NCI-H2196 treated with DMSO at 0.1 percent for 48 hours (cell line): ENCODE data around the gene ANKFN1.

Source experiments
- DNase-seq: peaks from one replicate; lab custom pipeline; 2025; ENCODE audit not compliant: unreplicated experiment; lab: John Stamatoyannopoulos, UW

ANKFN1 gene

DNA sequence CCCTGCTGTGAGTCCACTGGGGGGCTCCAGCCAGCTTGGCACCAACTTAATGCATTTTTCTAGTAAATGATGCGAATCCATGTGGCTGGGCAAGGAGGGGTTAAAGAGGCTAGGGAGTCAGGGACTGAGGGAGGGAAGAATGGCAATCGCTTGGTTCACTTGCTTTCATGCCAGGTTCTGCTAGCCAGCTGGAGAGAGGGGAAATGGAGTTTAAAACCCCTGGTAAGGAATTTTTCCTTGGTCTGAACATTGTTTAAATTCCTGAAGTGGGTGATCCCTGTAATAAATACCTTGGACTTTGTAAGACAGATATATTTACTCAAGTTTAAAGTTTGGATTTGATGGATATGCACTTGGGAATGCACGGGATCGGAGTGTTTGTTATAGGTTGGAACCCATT lies 22.8 kb downstream of the ANKFN1 start:
- DNase-seq, result no peak

DNA sequence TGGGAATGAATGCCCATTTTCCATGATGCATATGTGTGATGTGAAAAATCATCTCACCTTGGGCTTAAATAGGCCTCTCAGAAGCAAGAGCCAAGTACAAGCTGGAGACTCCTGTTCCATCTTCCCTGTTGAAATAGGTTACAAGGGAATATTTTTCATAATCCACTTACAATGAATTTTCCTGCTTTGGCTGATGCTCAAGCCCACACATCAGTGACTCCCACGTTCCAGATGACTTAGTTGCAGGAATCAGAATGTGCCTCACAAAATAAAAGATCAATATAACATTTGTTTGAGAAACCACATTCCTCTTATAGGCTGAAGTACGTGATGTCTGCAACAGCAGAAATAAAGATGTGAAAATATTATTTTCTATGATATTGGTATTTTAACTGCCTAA lies 24.1 kb downstream of the ANKFN1 start:
- no peak for DNase-seq

DNA sequence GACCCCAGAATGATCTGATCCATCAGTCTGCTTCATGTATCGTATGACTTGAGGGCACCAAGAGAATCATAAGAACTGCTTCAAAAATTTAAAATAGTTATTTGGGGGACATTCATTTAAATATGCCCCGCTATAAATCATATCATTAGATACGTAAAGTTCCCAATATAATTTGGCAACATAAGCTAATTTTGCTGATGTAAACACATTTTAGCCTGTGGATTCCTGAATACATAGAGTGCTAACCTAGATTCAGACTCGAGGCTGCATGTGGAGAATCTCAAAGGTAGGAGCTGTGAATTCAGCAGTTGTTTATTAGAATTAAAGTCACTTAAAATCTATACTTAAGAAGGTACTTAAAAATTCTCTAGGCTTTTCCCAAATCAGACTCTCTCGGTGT lies 24.9 kb downstream of the ANKFN1 start:
- DNase-seq, result no peak

DNA sequence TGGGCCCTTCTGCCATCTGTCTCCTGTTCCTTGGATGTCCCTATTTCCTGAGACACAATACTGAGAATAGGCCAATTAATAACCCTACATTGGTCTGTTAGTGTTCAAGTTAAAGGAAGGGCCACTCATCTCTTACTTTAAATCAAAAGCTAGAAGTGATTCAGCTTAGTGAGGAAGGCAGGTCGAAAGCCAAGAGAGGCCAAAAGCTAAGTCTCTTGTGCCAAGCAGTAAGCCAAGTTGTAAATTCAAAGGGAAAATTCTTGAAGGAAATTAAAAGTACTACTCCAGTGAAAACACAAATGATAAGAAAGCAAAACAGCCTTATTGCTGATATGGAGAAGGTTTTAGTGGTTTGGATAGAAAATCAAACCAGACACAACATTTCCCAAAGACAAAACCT lies 28.8 kb downstream of the ANKFN1 start:
- no peak for DNase-seq

DNA sequence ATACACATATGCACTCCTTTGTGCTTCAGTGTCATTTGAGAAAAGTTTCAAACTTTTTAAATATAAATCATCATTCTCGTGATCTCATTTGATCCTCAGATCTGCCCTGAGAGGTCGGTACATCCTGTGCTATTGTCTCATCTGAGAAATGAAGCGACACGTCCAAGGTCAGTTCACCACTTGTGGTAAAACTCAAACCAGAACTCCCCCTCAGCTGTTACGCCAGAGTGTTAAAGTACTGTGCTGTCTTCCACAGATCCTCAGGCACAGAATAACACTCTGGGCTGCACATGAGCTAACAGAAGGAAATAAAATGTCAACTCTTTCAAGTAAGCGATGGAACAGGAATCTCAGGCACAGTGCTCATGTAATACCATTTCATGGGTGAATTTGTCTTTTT lies 31.4 kb downstream of the ANKFN1 start:
- DNase-seq, result no peak

DNA sequence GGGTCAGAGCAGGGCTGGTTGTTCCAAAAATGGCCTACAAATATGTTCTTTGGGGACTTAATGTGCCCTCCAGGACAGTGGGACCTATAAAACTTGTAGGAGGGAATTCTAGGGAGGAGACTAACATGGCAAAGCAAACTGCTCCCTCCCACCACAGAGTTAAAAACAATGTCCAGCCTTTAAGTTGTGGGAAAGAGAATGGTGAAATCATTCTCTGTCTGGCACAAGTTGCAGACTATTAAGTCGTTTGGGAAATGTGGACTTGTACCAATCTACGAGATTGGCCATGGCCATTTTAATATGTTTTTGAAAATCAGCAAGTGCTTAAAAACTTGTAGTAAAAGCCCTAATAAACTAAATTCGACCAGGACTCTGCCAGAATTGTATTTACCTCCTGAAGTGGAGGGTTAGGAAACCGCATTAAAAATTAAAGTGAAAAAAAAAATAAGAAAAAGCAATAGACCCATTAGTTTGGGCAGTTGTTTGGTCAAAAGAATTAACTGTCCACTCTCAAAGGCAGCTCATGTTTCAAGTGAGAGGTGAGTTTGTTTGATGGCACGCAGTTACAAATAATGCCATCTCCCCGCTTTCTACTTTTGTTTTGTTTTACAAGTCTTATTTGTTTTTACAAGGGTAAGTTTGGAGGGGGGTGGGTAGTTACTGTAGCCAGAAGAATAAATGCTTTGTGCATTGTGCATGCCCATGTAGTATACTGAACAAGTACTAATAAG lies 32.4 kb downstream of the ANKFN1 start:
- DNase-seq, result no peak

DNA sequence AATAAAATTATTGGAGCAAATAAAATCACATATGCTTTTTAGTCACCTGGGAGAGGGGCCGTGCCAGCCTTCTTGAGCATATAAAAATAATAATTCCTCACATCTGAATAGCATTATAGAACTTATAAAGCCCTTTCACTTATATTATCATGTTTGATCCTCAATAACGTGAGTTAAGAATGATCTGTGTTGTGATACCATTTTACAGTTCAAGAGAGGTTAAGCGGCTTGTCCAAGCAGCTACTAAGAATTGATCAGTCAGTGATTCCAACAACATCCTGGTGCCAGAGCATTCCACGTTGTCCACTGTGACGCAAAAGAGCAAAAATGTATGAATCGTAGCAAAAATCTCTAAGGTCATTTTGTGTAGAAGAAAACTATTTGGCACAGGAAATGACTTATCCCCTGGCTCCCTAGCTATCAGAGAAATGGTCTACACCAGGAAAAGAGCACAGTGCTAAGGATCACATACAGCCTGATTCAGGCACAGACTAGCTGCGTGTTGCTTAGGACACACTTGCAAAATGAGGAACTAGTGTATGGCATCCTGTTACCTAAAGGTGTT lies 33.0 kb downstream of the ANKFN1 start:
- DNase-seq, result no peak

DNA sequence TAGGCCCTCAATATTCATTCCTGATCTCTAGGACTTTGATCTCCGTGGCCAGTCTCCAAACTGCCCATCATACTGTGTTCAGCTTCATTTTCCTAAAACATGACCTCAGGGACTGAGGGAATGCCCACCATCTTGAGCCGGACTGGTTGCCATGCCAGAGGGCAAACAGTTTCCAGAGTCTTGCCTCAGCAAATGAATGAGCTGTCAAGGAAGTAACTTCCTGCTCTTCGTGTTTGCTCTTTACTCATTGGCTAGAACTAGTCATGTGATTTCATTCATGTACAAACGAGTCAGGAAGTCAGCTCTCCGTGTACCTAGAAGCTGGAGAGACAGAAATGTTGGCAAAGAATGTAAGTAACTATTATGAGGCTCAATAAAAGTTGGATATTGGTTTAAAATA lies 50.2 kb downstream of the ANKFN1 start:
- DNase-seq, result no peak

DNA sequence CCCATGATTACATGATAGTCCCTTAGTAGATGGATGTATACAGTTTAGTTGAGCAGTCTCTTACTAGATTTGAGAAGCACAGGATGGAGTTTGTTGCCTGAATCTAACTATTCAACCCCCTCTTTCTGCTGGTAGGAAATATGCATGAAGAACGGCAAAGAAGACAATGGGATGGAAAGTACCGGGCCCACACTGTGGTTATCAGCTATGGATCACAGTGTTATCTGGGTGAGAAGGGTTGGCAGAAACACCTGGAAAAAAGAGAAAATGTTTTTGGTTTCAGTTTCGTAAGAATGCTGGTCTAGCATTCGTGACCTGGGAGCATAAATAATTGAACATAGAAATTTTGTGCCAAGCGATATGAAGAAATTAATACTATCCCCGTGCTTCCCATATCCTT lies 53.1 kb downstream of the ANKFN1 start:
- no peak for DNase-seq

DNA sequence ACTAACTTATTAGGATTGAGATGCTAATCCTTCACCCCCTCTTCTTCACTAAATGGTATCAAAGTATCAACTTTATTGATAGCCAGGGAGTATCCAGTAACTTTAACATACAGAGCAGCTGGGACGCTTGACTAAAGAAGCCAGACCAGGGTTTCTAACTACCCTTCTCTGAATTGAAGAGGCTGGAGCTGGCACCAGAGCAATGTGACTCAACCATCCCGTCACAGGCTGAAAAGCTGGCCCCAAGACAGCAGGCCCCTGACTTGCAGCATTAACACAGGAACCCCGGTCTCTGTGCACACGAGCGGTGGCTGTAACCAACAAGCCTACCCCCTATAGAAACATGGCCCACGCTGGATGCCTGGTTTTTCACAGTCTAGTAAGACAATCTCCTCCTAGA lies 59.8 kb downstream of the ANKFN1 start:
- DNase-seq, result no peak

DNA sequence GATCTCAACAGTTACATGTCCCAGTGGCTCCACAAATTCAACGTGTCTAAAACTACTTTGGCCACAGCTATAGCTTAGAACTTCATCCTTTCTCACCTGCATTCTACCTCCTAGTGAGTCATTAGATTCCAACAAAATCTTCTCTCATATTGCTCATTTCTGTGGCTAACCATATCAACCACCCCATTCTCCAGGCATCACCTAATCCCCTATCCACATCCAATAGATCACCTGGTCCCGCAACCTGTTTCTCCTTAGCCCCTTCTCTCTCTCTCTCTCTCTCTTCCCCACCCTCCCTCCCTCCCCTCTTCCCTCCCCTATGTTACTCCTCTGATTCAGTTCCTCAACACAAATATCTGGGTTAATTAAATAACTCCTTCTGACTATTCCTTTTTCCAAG lies 64.6 kb downstream of the ANKFN1 start:
- DNase-seq, result no peak

DNA sequence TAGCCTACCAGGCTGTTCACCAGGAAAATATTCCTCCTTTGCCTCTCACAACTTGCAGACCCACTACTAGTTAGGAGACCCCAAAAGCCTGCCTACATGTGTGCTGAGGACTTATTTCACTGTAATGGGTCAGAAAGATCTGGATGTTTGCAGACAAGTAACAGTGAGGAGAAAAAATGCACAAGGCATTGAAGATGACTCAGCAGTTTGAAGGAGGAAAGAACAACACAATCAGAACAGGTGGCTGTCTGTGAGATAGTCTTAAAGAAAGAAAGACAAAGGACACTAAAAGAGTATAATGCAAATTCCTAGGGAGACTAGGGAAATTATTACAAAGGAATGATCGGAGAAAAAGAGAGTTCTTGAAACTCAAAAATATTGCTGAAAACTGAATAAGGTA lies 69.0 kb downstream of the ANKFN1 start:
- DNase-seq, result no peak

DNA sequence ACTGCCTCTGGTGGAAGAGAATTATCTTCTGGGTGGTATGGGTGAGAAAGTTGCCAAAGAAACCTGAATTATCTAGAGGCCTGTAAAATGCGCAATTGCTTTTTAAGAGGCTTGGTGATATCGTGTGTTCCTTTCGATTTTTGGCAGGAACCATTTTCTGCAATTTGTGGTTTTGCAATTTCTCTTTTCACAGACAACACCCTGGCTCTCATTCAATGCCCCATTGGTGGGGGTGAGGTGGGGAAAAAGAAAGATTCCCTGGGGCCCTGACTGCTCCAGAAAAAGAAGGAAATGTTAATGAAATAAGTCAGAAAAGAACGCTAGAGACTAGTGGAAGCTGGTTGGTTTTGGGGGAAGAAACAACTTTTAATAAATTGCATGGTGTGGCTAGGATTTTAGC lies 77.4 kb downstream of the ANKFN1 start:
- DNase-seq, result no peak

DNA sequence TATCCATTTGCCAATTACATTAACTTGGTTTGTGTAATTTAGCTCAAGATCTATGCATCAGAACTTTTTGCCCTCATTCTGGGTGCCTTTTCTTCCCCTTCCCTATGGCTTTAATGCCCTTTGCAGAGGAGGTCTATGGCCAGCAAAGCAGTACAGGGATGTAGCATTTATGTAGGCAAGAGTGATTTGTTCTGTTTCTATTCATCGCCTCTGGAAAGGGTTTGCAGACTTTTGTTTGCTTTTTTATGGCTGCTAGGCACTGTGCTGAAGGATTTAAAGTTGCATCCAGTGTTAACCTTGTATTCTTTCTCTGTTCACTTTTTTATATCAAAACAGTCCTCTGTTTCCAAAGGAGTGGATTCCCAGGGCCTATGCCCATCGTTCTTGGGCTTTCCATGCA lies 78.0 kb downstream of the ANKFN1 start:
- no peak for DNase-seq

DNA sequence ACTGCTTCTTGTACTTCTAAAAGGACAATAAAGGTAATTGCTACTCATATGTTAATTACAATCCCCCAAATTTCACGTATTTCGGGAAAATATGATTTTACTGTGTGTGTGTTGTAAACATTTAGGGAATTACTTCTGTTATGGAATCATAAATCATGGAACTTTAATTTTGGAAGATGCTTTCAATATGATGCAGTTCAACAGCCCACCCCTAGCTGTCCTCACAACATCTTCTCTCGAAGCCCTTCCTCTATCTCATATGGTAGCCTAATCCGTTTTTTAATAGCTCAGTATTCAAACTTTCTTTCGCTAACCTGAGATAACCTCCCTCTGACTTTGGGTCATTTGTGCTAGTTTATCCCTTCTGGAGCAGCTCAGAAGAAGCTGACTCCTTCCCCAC lies 78.4 kb downstream of the ANKFN1 start:
- DNase-seq, result no peak

DNA sequence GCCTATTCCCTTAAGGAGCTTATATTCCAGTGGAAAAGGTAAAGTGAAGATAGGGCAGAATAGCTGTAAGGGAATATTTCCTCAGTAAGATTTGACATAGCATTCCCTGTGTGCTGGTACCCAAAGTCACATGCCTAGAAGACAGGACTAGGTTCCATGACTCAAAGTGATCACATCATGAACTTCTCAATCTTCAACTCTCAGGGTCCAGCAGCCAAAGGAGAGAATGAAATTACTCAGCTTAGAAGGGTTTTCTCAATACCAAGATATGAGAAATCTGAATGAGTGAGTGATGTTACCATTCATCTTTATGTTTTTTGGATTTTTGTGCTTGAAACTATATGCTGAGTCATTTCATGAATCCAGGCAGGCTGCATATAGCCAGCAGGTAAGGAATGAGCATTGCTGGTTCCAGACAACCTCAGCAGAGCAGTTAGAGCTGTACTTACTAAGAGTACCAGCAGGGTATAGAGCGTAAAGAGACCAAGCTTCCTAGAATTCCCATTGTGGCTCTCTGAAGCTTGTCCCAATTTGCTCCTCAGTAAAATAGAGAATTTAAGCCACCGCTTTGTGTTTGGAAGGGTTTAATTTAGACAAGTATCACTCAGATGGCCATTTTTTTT lies 91.1 kb downstream of the ANKFN1 start:
- DNase-seq, result no peak

DNA sequence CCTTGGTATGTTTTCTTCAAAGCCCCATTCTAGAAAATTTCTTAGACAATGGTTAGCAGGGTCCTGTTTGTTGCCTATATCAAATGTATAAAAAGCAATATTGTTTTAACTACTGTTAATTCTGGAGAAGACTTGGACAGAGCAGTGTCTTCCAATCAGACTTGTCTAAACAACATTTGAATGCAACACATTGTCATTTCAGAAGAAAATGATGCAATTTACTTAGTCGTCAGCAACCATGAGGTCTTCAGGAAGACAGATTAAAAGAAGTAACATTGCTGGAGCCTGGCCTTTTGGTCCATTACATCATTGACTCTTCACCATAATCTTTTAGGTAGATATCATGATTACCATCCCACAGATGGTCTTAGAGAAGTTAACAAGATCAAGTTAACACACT lies 94.5 kb downstream of the ANKFN1 start:
- no peak for DNase-seq

DNA sequence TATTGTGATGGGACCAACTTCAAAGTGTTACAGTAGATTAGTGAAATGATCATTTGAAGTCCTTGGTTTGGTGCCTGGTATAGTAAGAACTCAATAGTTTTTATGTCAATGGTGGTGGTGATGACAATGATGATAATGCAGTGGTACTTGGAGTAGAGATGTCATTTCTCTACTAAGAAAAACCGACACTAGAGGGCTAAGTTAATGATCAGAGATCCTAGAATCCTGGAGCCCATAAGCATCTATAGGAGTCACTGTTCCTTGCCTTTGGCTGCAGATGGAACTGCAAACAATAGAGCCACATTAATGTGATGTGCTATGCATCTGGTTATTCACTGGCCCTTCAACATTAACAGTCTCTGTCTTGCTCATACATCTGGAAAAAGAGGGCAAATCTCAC lies 103.8 kb downstream of the ANKFN1 start:
- DNase-seq, result no peak

DNA sequence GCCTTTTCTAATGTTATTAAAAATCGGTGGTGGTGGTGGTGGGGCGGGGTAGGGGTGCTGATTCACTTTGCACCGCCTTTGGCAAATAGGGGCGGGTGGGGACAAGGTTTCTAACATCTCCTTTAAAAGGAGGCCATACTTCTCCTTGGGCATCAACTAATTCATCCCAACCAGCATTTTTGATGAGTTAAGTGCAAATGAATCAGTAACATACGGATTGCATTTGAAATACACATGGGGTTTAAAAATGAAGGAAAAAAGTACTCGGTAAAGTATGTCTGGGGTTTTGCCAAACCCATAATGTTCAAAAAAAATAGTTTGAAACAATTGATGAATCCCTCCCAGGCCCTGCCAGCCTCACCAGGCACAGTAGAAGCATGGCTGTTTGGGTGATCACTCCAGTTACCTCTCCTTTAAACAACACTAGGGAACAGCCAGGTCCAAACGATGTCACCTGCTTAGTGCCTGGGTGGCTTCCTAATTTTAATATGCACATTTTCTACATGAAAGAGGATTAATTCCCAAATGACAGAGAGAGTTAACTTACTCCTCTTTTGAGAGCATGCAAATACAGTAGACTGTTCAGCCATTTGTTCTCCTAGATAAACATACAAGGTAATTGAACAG lies 107.2 kb downstream of the ANKFN1 start:
- no peak for DNase-seq

DNA sequence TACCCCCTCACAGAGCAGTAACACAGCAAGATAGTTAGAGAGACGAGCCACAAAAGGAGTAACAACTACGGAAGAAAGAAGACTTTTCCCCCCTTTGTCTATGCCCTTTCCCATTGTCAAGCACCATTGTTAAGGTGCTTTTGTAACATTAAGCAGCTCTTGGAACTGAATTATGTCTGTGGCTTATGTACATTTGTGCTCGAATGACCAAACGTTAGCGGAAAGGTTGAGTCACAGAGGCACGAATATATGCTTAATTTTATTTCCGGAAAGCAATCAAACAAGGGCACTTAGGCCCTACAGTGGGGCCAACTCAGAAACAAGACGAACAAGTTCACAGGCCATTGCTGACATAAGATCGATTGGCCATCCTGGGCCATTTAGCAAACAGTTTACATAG lies 109.5 kb downstream of the ANKFN1 start:
- DNase-seq, result no peak

DNA sequence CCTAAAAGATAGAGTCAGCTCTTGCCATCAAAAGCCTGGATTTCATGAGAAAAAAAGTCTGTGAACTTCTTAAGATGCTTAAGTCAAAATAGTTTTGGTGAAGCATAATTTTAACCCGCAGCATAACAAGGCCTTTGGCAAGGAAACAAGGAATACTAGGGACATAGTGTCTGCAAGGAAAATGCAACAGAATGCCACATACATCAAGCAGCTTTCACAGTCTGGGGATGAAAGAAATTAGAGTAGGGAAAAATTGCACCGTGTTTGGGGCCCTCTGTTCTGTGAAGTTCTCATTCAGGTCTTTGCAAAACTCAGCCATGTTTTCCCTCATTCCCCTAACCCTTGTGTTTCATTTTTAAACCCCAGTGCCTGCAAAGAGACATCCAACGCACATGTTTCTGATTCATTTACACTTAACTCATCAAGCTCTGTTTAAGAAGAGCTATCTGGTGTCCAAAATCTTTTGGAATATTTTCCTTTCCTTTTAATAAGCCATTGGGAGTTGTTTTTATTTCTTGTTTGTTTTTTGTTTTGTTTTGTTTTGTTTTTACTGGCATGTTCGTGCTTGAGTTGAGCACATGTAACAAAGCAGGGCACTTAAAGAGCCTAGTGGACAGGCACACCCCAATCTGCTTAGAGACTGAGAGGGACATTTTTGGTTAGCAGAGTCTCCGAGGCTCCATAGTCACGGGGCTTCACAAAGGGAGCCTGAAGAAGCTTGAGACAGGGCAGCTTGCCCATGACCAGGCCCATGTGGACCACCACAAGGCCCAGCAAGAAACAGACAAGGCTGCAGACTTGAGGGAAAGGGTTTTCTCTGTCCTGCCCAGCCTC lies 116.5 kb downstream of the ANKFN1 start:
- no peak for DNase-seq
